ENCODE results near the gene TAF7.
A peak's percentile ranks its signal among the peaks of the same experiment; 100 is the strongest.
"Not testable (repeated sequence)": the region's sequence is repeated elsewhere in the genome, so short reads cannot be mapped to it uniquely, and the experiment has no call there.

TAF7 gene

DNA sequence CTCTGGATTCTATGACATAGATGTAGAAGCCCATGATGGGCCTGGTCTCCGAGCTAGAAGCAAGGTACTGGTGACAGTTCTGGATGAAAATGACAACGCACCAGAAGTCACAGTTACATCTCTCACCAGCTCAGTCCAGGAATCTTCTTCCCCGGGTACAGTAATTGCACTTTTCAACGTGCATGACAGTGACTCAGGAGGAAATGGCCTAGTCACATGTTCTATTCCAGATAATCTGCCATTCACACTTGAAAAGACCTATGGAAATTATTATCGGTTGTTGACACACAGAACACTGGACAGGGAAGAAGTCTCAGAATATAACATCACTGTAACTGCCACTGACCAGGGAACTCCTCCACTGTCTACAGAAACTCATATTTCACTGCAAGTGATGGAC lies 35.5 kb upstream of the TAF7 start:
- H3K4me3 ChIP-seq: no peak overlapping the region
- H3K4me2 ChIP-seq: no peak overlapping the region
- no peak for TF ChIP-seq Cebpa-rat (IDR thresholded peaks at IDR 0.05)
- H3K27ac ChIP-seq: no peak overlapping the region
- no peak overlapping the region for H3K9ac ChIP-seq
- H4K20me1 ChIP-seq: no peaks in the 10 kb centered on the region
- peaks cover 0 to 5% (median 0%) of the 10 kb centered on the region in 11 experiments; a peak in 1 of 22 replicates for H3K36me3 ChIP-seq
- H3K27me3 ChIP-seq: no peaks in the 10 kb centered on the region
- H3K4me1 ChIP-seq: no peaks in the 10 kb centered on the region
- peaks cover 69 to 93% (median 81%) of the 10 kb centered on the region in 11 experiments for H3K9me3 ChIP-seq (replicated peaks in 1 of 11)

DNA sequence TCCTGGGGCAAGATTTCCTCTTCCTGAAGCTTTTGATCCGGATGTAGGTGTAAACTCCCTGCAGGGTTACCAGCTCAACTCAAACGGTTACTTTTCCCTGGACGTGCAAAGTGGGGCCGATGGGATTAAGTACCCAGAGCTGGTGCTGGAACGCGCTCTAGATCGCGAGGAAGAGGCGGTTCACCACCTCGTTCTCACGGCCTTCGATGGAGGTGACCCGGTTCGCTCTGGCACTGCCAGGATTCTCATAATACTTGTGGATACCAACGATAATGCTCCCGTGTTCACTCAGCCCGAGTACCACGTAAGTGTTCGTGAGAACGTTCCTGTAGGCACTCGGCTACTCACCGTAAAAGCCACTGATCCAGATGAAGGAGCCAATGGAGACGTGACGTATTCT lies 35.1 kb upstream of the TAF7 start:
- H3K9ac ChIP-seq: no peak overlapping the region
- H3K4me2 ChIP-seq: no peak overlapping the region
- H3K36me3 ChIP-seq: peaks cover 0 to 5% (median 0%) of the 10 kb centered on the region in 11 experiments; a peak in 1 of 22 replicates
- no peak overlapping the region for H3K27ac ChIP-seq
- no peak for TF ChIP-seq Cebpa-rat (IDR thresholded peaks at IDR 0.05)
- no peaks in the 10 kb centered on the region for H3K4me1 ChIP-seq
- no peak overlapping the region for H3K4me3 ChIP-seq
- no peaks in the 10 kb centered on the region for H4K20me1 ChIP-seq
- peaks cover 69 to 93% (median 81%) of the 10 kb centered on the region in 11 experiments for H3K9me3 ChIP-seq (replicated peaks in 1 of 11)
- no peaks in the 10 kb centered on the region for H3K27me3 ChIP-seq

DNA sequence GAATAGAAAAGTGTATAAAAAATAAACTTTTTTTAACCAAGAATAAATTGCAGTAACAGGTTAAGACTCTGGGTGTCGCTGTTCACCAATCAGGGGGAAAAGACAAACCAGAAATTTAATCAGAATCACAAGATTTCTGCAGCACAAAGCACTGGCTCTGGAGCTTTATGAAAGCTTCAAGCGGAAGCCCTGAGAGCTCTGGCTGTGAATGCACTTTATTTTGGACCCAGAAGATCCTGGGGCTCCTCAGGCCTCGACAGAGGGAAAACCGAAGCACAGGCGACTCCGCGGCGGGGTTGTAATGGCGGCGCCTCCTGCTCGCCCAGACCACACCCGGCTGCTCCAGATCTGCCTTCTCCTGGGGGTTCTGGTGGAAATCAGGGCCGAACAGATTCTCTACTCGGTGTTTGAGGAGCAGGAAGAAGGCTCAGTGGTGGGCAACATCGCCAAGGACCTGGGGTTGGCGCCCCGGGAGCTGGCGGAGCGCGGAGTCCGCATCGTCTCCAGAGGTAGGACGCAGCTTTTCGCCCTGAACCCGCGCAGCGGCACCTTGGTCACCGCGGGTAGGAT lies 34.4 kb upstream of the TAF7 start, which contains the start of gene PCDHGA4:
PCDHGA4 (plus strand) TSS at position 122 of the 570 bp plus-strand sequence; CDS start at position 209, 87 bp downstream.
- Histone ChIP-seq H3K4me3 (no peak within 1 kb of the TSS), H3K36me3 (peaks cover 0 to 5% (median 0%) of the 10 kb centered on the region in 11 experiments; a peak in 1 of 22 replicates), H3K4me1 (no peaks in the 10 kb centered on the region), H3K4me2 (no peak within 1 kb of the TSS), H3K9ac (no peak within 1 kb of the TSS), H3K27me3 (no peaks in the 10 kb centered on the region), H3K9me3 (replicated peaks in 1 of 11) (peaks cover 69 to 93% (median 81%) of the 10 kb centered on the region in 11 experiments), H3K27ac (no peak within 1 kb of the TSS), H4K20me1 (no peaks in the 10 kb centered on the region)
- no peak for TF ChIP-seq Cebpa-rat (IDR thresholded peaks at IDR 0.05)

DNA sequence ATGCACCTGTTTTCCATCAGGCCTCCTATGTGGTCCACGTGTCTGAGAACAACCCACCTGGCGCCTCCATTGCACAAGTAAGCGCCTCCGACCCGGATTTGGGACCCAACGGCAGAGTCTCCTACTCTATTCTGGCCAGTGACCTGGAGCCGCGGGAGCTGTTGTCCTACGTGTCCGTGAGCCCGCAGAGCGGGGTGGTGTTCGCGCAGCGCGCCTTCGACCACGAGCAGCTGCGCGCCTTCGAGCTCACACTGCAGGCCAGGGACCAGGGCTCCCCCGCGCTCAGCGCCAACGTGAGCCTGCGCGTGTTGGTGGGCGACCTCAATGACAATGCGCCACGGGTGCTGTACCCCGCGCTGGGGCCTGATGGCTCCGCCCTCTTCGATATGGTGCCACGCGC lies 31.0 kb upstream of the TAF7 start:
- Histone ChIP-seq H3K4me3 (no peak overlapping the region), H3K36me3 (peaks cover 0 to 5% (median 0%) of the 10 kb centered on the region in 11 experiments; a peak in 1 of 22 replicates), H3K4me2 (no peak overlapping the region), H3K9me3 (replicated peaks in 1 of 11) (peaks cover 80 to 94% (median 87%) of the 10 kb centered on the region in 11 experiments), H3K27me3 (no peaks in the 10 kb centered on the region), H3K27ac (no peak overlapping the region), H3K4me1 (no peaks in the 10 kb centered on the region), H3K9ac (no peak overlapping the region), H4K20me1 (no peaks in the 10 kb centered on the region)
- TF ChIP-seq Cebpa-rat (IDR thresholded peaks at IDR 0.05): no peak

DNA sequence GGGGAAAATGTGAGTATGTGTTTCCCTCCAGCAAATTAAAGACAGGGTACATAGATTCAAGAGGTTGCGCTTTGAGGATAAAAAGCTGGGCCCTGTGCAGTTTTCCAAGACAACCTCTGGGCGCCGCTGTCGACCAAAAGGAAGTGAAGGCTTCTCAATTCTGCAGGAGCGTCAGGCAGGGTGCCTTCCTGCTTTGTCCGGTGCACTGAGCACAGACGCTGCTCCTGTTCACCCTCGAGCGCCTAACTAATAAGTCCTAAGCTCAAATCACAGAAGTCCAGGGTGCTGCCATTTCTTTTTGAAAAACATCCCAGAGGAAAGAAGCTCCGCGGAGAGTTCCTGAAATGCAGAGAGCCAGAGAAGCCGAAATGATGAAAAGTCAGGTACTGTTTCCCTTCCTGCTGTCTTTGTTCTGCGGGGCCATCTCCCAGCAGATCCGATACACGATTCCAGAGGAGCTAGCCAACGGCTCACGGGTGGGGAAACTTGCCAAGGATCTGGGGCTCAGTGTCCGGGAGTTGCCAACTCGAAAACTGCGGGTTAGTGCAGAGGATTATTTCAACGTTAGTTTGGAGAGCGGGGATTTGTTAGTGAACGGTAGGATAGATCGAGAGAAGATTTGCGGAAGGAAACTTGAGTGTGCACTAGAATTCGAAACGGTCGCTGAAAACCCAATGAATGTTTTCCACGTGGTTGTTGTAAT lies 29.5 kb upstream of the TAF7 start, which contains the start of gene PCDHGB1:
PCDHGB1 (plus strand) TSS at position 183 of the 703 bp plus-strand sequence; CDS start at position 345, 162 bp downstream.
- Histone ChIP-seq H4K20me1 (no peaks in the 10 kb centered on the region), H3K27me3 (no peaks in the 10 kb centered on the region), H3K4me1 (no peaks in the 10 kb centered on the region), H3K9ac (no peak within 1 kb of the TSS), H3K4me3 (no peak within 1 kb of the TSS), H3K4me2 (no peak within 1 kb of the TSS), H3K27ac (no peak within 1 kb of the TSS), H3K9me3 (replicated peaks in 1 of 11) (peaks cover 77 to 94% (median 85%) of the 10 kb centered on the region in 11 experiments), H3K36me3 (peaks cover 0 to 3% (median 0%) of the 10 kb centered on the region in 11 experiments; a peak in 2 of 22 replicates)
- no peak for TF ChIP-seq Cebpa-rat (IDR thresholded peaks at IDR 0.05)

DNA sequence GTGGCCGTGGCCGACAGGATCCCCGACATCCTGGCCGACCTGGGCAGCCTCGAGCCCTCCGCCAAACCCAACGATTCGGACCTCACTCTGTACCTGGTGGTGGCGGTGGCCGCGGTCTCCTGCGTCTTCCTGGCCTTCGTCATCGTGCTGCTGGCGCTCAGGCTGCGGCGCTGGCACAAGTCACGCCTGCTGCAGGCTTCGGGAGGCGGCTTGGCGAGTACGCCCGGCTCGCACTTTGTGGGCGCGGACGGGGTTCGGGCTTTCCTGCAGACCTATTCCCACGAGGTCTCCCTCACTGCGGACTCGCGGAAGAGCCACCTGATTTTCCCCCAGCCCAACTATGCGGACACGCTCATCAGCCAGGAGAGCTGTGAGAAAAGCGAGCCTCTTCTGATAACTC lies 25.4 kb upstream of the TAF7 start:
- H3K36me3 ChIP-seq, H3K27ac ChIP-seq, H3K4me2 ChIP-seq, H3K27me3 ChIP-seq, H3K4me1 ChIP-seq, H3K9ac ChIP-seq, H4K20me1 ChIP-seq, H3K4me3 ChIP-seq: not testable (repeated sequence)
- H3K9me3 ChIP-seq (replicated peaks in 1 of 11): peaks cover 84 to 100% (median 94%) of the 10 kb centered on the region in 11 experiments

DNA sequence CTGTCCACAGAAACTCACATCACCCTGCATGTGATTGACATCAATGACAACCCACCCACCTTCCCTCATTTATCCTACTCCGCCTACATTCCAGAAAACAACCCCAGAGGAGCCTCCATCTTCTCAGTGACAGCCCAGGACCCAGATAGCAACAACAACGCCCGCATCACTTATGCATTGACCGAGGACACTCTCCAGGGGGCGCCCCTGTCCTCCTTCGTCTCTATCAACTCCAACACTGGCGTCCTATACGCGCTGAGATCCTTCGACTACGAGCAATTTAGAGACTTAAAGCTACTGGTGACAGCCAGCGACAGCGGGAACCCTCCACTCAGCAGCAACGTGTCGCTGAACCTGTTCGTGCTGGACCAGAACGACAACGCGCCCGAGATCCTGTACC lies 24.7 kb upstream of the TAF7 start:
- Histone ChIP-seq H3K27me3 (no peaks in the 10 kb centered on the region), H3K4me3 (no peak overlapping the region; a peak in 1 of 20 replicates), H3K4me1 (no peaks in the 10 kb centered on the region), H3K9me3 (replicated peaks in 1 of 11) (peaks cover 84 to 100% (median 94%) of the 10 kb centered on the region in 11 experiments), H3K27ac (no peak overlapping the region), H3K9ac (no peak overlapping the region), H4K20me1 (no peaks in the 10 kb centered on the region), H3K36me3 (peaks cover 0 to 7% (median 0%) of the 10 kb centered on the region in 11 experiments; a peak in 4 of 22 replicates), H3K4me2 (no peak overlapping the region)
- no peak for TF ChIP-seq Cebpa-rat (IDR thresholded peaks at IDR 0.05)

DNA sequence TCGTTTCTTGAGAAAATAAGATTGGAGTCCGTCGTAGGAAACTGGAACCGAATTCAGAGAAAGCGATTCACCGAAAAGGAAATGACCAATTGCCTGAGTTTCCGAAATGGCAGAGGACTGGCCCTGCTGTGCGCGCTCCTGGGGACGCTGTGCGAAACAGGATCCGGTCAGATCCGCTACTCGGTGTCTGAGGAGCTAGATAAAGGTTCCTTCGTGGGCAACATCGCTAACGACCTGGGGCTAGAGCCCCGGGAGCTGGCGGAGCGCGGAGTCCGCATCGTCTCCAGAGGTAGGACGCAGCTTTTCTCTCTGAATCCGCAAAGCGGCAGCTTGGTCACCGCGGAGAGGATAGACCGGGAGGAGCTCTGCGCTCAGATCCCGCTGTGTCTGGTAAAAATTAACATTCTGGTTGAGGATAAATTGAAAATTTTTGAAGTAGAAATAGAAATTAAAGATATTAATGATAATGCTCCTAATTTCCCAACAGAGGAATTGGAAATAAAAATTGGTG lies 23.4 kb upstream of the TAF7 start:
- Histone ChIP-seq H3K4me1 (no peaks in the 10 kb centered on the region), H3K9ac (no peak overlapping the region), H3K4me2 (no peak overlapping the region), H3K27ac (no peak overlapping the region), H3K4me3 (peak overlapping the region in 1 of 10 experiments; percentile 9; a peak in 1 of 20 replicates), H4K20me1 (no peaks in the 10 kb centered on the region), H3K9me3 (replicated peaks in 1 of 11) (peaks cover 87 to 100% (median 97%) of the 10 kb centered on the region in 11 experiments), H3K27me3 (no peaks in the 10 kb centered on the region), H3K36me3 (peaks cover 0 to 11% (median 0%) of the 10 kb centered on the region in 11 experiments; a peak in 5 of 22 replicates)
- TF ChIP-seq Cebpa-rat (IDR thresholded peaks at IDR 0.05): no peak

DNA sequence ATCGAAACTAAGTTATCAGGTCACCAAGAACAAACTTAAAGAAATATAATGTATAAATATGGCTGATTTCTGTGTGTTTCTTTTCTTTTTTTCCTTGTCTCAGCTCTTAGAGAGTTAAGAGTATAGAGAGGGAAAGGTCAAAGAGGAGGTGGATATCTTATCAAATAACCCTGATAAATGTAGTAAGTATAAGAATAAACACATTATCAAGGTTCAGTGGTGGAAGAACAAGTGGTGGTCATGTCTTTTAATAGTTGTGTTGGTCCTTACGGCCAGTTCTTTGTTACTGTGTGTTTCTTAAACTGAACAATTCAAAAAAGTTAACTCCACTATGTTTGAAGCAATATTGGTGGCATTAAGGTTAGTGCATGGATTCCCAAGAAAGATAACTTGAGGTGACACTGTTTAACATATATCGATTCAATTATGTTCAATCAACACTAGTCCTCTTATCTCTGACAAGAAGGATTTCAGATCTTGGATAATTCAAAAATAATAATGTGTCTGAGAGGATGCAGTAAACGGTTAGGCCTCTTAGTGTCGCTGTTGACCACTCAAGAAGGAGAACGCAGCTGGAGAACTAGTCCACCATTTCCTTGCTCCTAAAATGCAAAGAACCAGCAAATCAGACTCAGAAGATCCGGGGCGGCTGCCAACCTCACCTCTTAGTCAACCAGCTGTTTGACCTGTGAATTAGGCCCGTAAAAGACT lies 22.8 kb upstream of the TAF7 start, which contains the start of gene PCDHGA3:
PCDHGA3 (plus strand) TSS at position 588 of the 711 bp plus-strand sequence. CDS start 205 bp downstream, outside the sequence.
- no peak within 1 kb of the TSS for H3K9ac ChIP-seq
- peaks cover 87 to 100% (median 97%) of the 10 kb centered on the region in 11 experiments for H3K9me3 ChIP-seq (replicated peaks in 1 of 11)
- H3K36me3 ChIP-seq: peaks cover 0 to 14% (median 0%) of the 10 kb centered on the region in 11 experiments; a peak in 5 of 22 replicates
- TF ChIP-seq Cebpa-rat (IDR thresholded peaks at IDR 0.05): no peak
- H3K4me2 ChIP-seq: no peak within 1 kb of the TSS
- no peaks in the 10 kb centered on the region for H3K27me3 ChIP-seq
- H3K27ac ChIP-seq: no peak within 1 kb of the TSS
- peak within 1 kb of the TSS in 1 of 10 experiments; percentile 9; a peak in 2 of 20 replicates for H3K4me3 ChIP-seq
- H3K4me1 ChIP-seq: no peaks in the 10 kb centered on the region
- no peaks in the 10 kb centered on the region for H4K20me1 ChIP-seq
